ENCODE results near the gene GRK2.
A peak's percentile ranks its signal among the peaks of the same experiment; 100 is the strongest.

GRCh38 chr11:67252831-67253239 lies 13.4 kb upstream of the GRK2 start:
- TF ChIP-seq CTCF (conservative IDR thresholded peaks at IDR 0.05 in 1 of 2, IDR thresholded peaks at IDR 0.05 in 1 of 2; ENCODE audit: extremely low read depth in 1 of 2, insufficient read depth in 1 of 2, low read depth in 1 of 2, low read length in 2 of 2) (peak; percentile 70 to 80), EZH2 (IDR thresholded peaks at IDR 0.05; ENCODE audit: borderline replicate concordance, low read length) (no peak)

Data from mammary epithelial cell (primary cell).